Ovary (tissue), 9 donors: Measurements from ENCODE around the gene CALD1. TPM values are rescaled to one million over a fixed set of nuclear protein-coding genes. Genes with fewer than 3 reads are reported as not detected.

Source experiments
- DNase-seq, 5 donors: peaks; one replicate each; pipeline ENCODE4 v3.0.0-alpha.2; 2019 to 2020
- H3K27ac ChIP-seq, 2 donors: fragments of 200-600 bp; one replicate each; pipeline versions ENCODE4 v1.5.1 to v1.8.0; 2019 to 2022
- H3K27me3 ChIP-seq: fragments of 200-600 bp; one replicate; pipeline ENCODE4 v1.8.0; 2022
- H3K36me3 ChIP-seq: fragments of 200-600 bp; sonication (generic); one replicate; pipeline ENCODE4 v1.5.1; 2019
- H3K4me1 ChIP-seq: one replicate; pipeline ENCODE4 v1.8.1; 2013; ENCODE audit warnings: mild to moderate bottlenecking, moderate library complexity; ENCODE audit not compliant: insufficient read depth
- H3K4me3 ChIP-seq: fragments of 200-600 bp; sonication (generic); one replicate; pipeline ENCODE4 v1.5.1; 2017
- H3K9me3 ChIP-seq, 2 donors: fragments of 200-600 bp in 1 of 2; sonication (generic) in 1 of 2; one replicate each; pipeline versions ENCODE4 v1.5.1 to v1.8.1; 2013 to 2019; ENCODE audit warnings: mild to moderate bottlenecking in 1 of 2, moderate library complexity in 1 of 2
- CTCF ChIP-seq, 3 donors: fragments of 450-650 bp in 2 of 3; fragments of 200-600 bp in 1 of 3; IDR thresholded peaks; one replicate each; pipeline versions ENCODE4 v1.5.1 to v1.8.0; 2016 to 2022; ENCODE audit warnings: antibody characterized with exemption in 3 of 3, mild to moderate bottlenecking in 1 of 3
- EP300 ChIP-seq: sonication (generic); formaldehyde crosslinking; IDR thresholded peaks from one replicate; pipeline ENCODE4 v1.6.1; 2017; ENCODE audit warnings: antibody characterized with exemption
- POLR2A ChIP-seq: fragments of 450-650 bp; IDR thresholded peaks from one replicate; pipeline ENCODE4 v1.6.1; 2017; ENCODE audit warnings: antibody characterized with exemption, mild to moderate bottlenecking, moderate library complexity
- WGBS, 3 donors: extraction: QIAGEN DNeasy Blood & Tissue Kit in 1 of 3; methylation state at CpG; one replicate each; pipeline versions ENCODE4 v1.1.5 to v1.1.7; 2013 to 2017; 5-methylcytosine and 5-hydroxymethylcytosine counted together
- intact Hi-C, 4 donors: fragments of 100-400 bp; cut with DNase I; formaldehyde crosslinking; loops; one replicate each; pipeline versions ENCODE4 v1.11.0 to v1.15.1; 2022 to 2023
- polyA plus RNA-seq, 2 donors: library from polyadenylated mRNA; stranded (reverse); fragments of 200-250 nt in 1 of 2; fragments of 350-450 nt in 1 of 2; fragmentation: Illumina TruSeq in 1 of 2; extraction: RNeasy Lipid Tissue Mini Kit (QIAGEN cat#74804) in 1 of 2; gene quantifications; one replicate each; pipeline ENCODE4 v1.2.3, GENCODE V29; 2013 to 2014
- total RNA-seq, 7 donors: library from RNA; depleted of rRNA in 2 of 7; stranded (reverse); fragments of >200 nt in 2 of 7; fragmentation: NEBNext Ultra II Directional in 3 of 7; extraction: Animal tissue kit (Norgen Biotek cat#: 25700) in 3 of 7; gene quantifications; one replicate each; pipeline versions ENCODE4 v1.1.0 to v1.2.4, GENCODE V29; 2016 to 2023
- donor health status: DM: no; HTN: no; CAD: no; lungs with moderate emphysema.
- donor health status: DM: no; HTN: no; CAD: no.
- donor health status: Bipolar disorder and iron deficiency.
- donor health status: DM: yes; HTN: yes; CAD: no.
- donor health status: DM: no; HTN: no; CAD: no.
- donor health status: DM: yes; HTN: yes; CAD: no.

The CALD1 gene
- total and polyA plus RNA-seq, 9 donors = 306 to 697 (median 463) TPM

DNA sequence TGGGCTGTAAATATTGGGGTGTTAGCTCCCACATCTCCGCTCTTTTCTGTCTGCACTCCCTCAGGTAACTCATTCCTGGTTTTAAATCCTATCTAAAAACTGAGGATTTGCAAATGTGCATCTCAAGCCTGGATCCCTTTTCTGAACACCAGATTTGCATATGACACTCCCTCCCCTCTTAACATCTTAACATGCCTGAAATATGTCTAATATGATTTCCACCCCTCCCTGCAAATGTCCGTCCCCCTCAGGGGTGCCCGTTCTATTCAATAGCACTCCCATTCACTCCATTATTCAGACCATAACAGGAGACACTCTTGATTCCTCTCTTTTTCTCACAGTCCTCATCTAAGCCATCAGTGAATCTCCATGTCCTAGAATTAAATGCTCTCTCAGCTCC lies 8.3 kb upstream of the CALD1 start:
- DNase-seq = no peak
- Histone ChIP-seq H3K27me3 (no peaks in the 10 kb centered on the region), H3K4me3 (no peak overlapping the region), H3K9me3 (no peaks in the 10 kb centered on the region), H3K36me3 (no peaks in the 10 kb centered on the region), H3K27ac (no peak overlapping the region), H3K4me1 (peaks cover 14% of the 10 kb centered on the region)
- TF ChIP-seq EP300 = no peak
- TF ChIP-seq CTCF (IDR thresholded peaks at IDR 0.05) = no peak
- TF ChIP-seq POLR2A = no peak
- WGBS, 3 donors = 89 to 96% (median 94%) methylated on average over 3 of the region's 3 CpGs
- intact Hi-C loops = loop anchor here in 1 of 4 donors (10.0 kb wide), 2 partner anchors 54 to 76 kb away; no protein-coding TSS in a partner anchor

DNA sequence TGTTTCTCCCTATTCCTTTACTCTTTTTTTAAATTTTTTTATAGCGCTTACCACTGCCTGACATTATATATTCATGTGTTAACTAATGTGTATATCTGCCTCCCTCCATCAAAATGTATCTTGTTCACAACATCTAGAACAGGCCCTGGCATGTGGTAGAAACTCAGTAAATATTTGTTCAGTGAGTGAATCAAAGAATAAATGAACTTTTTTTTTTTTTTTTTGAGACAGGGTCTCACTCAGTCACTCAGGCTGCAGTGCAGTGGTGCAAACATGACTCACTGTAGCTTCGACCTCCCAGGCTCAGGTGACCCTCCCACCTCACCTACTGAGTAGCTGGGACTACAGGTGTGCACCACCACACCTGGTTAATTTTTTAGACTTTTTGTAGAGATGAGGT lies 7.5 kb upstream of the CALD1 start:
- Histone ChIP-seq H3K36me3 (no peaks in the 10 kb centered on the region), H3K27ac (no peak overlapping the region), H3K4me3 (no peak overlapping the region), H3K4me1 (peaks cover 12% of the 10 kb centered on the region), H3K9me3 (no peaks in the 10 kb centered on the region), H3K27me3 (no peaks in the 10 kb centered on the region)
- DNase-seq = no peak
- 93 to 98% (median 94%) methylated on average over 2 of the region's 2 CpGs for WGBS, 3 donors
- TF ChIP-seq POLR2A (no peak), EP300 (no peak), CTCF (IDR thresholded peaks at IDR 0.05) (no peak)
- intact Hi-C loops = loop anchor here in 1 of 4 donors (10.0 kb wide), 2 partner anchors 53 to 77 kb away; no protein-coding TSS in a partner anchor

GRCh38 chr7:134772401-134772800 lies 7.0 kb upstream of the CALD1 start:
- no peaks in the 10 kb centered on the region for H3K9me3 ChIP-seq
- H3K27ac ChIP-seq = no peak overlapping the region
- no peak for DNase-seq
- H3K4me1 ChIP-seq = peaks cover 9% of the 10 kb centered on the region
- H3K4me3 ChIP-seq = no peak overlapping the region
- no peaks in the 10 kb centered on the region for H3K36me3 ChIP-seq
- TF ChIP-seq POLR2A = no peak
- no peaks in the 10 kb centered on the region for H3K27me3 ChIP-seq
- intact Hi-C loops = loop anchor here in 1 of 4 donors (10.0 kb wide), 2 partner anchors 52 to 78 kb away; no protein-coding TSS in a partner anchor
- WGBS, 3 donors = 51 to 56% (median 54%) methylated on average over 3 of the region's 3 CpGs

- no peak overlapping the region for H3K4me3 ChIP-seq
- H3K9me3 ChIP-seq = no peaks in the 10 kb centered on the region
- H3K36me3 ChIP-seq = no peaks in the 10 kb centered on the region
- no peak for TF ChIP-seq POLR2A
- no peak for TF ChIP-seq EP300
- TF ChIP-seq CTCF (IDR thresholded peaks at IDR 0.05) = no peak
- no peaks in the 10 kb centered on the region for H3K27me3 ChIP-seq
- H3K4me1 ChIP-seq = peaks cover 4% of the 10 kb centered on the region
- intact Hi-C loops = loop anchor here in 1 of 4 donors (10.0 kb wide), 2 partner anchors 52 to 78 kb away; no protein-coding TSS in a partner anchor
- WGBS, 3 donors = 70 to 96% (median 71%) methylated on average over 3 to 4 of the region's 4 CpGs
- DNase-seq = no peak
- no peak overlapping the region for H3K27ac ChIP-seq
Measured at GRCh38 chr7:134773164-134773563, 6.3 kb upstream of the CALD1 start.

DNA sequence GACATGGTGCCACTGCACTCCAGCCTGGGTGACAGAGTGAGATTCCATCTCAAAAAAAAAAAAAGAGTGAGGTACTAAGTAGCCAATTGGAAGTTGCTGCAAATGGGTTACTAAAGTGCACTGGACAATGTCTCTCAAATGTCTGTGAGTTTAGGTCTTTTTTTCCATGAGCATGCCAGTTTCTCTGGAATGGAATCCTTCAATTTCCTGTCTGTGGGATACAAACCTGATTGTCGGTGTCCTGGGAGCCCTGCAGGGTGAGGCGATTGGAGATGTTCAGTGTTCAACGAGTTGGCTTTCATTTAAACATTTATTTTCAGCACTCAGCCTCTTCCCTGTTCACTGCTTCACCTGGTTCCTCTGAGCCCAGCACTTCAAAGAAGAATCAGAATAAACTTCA lies 5.3 kb upstream of the CALD1 start:
- DNase-seq = no peak
- Histone ChIP-seq H3K27ac (no peak overlapping the region), H3K9me3 (no peaks in the 10 kb centered on the region), H3K4me3 (no peak overlapping the region), H3K4me1 (peaks cover 7% of the 10 kb centered on the region), H3K27me3 (no peaks in the 10 kb centered on the region), H3K36me3 (no peaks in the 10 kb centered on the region)
- WGBS, 3 donors = 85 to 90% (median 87%) methylated on average over 3 of the region's 3 CpGs
- TF ChIP-seq CTCF (IDR thresholded peaks at IDR 0.05) = no peak
- TF ChIP-seq EP300 = no peak
- TF ChIP-seq POLR2A = no peak
- intact Hi-C loops = loop anchor here in 1 of 4 donors (10.0 kb wide), 2 partner anchors 51 to 79 kb away; no protein-coding TSS in a partner anchor
